Muscle layer of colon (tissue), 2 donors: ENCODE results near the gene CBL.
A peak's percentile ranks its signal among the peaks of the same experiment; 100 is the strongest.

Source experiments
- H3K27ac ChIP-seq: one replicate; pipeline ENCODE4 v1.7.0; 2013; ENCODE audit warnings: low read depth, mild to moderate bottlenecking, low read length, moderate library complexity
- H3K27me3 ChIP-seq, 2 donors: one replicate each; pipeline ENCODE4 v1.7.0; 2013; ENCODE audit warnings: low read length in 2 of 2, mild to moderate bottlenecking in 2 of 2; ENCODE audit not compliant: insufficient read depth in 2 of 2, control insufficient read depth in 1 of 2
- H3K36me3 ChIP-seq: one replicate; pipeline ENCODE4 v1.7.0; 2013; ENCODE audit warnings: mild to moderate bottlenecking, low read length; ENCODE audit not compliant: insufficient read depth
- H3K4me1 ChIP-seq: one replicate; pipeline ENCODE4 v1.7.0; 2013; ENCODE audit warnings: mild to moderate bottlenecking, low read length; ENCODE audit not compliant: insufficient read depth
- H3K4me3 ChIP-seq, 2 donors: one replicate each; pipeline ENCODE4 v1.7.0; 2013; ENCODE audit warnings: low read length in 2 of 2, low read depth in 1 of 2, mild to moderate bottlenecking in 1 of 2, moderate library complexity in 1 of 2
- H3K9ac ChIP-seq: one replicate; pipeline ENCODE4 v1.7.0; 2013; ENCODE audit warnings: low read length
- H3K9me3 ChIP-seq: one replicate; pipeline ENCODE4 v1.7.0; 2013; ENCODE audit warnings: mild to moderate bottlenecking, low read length
- donor health status: abdominal sarcoma.
- donor health status: Adenocarcinoma of cecum.

CBL gene

GRCh38 chr11:119303227-119303718, 97.1 kb downstream of the CBL start:
- Histone ChIP-seq H3K36me3 (peaks cover 34% of the 10 kb centered on the region), H3K4me3 (no peak overlapping the region), H3K9me3 (no peaks in the 10 kb centered on the region), H3K9ac (no peak overlapping the region), H3K27me3 (no peaks in the 10 kb centered on the region), H3K27ac (no peak overlapping the region), H3K4me1 (peaks cover 29% of the 10 kb centered on the region)

GRCh38 chr11:119305556-119306372, 99.6 kb downstream of the CBL start:
- peaks cover 42% of the 10 kb centered on the region for H3K36me3 ChIP-seq
- H3K4me1 ChIP-seq, result peaks cover 6% of the 10 kb centered on the region
- no peak overlapping the region for H3K27ac ChIP-seq
- H3K4me3 ChIP-seq, result no peak overlapping the region
- H3K27me3 ChIP-seq, result no peaks in the 10 kb centered on the region
- no peak overlapping the region for H3K9ac ChIP-seq
- no peaks in the 10 kb centered on the region for H3K9me3 ChIP-seq

GRCh38 chr11:119306373-119306890, 100.3 kb downstream of the CBL start:
- H3K9ac ChIP-seq, result no peak overlapping the region
- peaks cover 3% of the 10 kb centered on the region for H3K4me1 ChIP-seq
- H3K27me3 ChIP-seq, result no peaks in the 10 kb centered on the region
- H3K4me3 ChIP-seq, result no peak overlapping the region
- H3K27ac ChIP-seq, result no peak overlapping the region
- peaks cover 44% of the 10 kb centered on the region for H3K36me3 ChIP-seq
- H3K9me3 ChIP-seq, result no peaks in the 10 kb centered on the region

GRCh38 chr11:119307219-119307618, 101.1 kb downstream of the CBL start:
- peaks cover 3% of the 10 kb centered on the region for H3K4me1 ChIP-seq
- H3K27ac ChIP-seq, result peak overlapping the region; percentile 29
- no peak overlapping the region for H3K9ac ChIP-seq

GRCh38 chr11:119307974-119308373, 101.8 kb downstream of the CBL start:
- Histone ChIP-seq H3K4me1 (peaks cover 3% of the 10 kb centered on the region), H3K9me3 (no peaks in the 10 kb centered on the region), H3K4me3 (no peak overlapping the region), H3K27ac (no peak overlapping the region), H3K27me3 (no peaks in the 10 kb centered on the region), H3K36me3 (peaks cover 54% of the 10 kb centered on the region), H3K9ac (no peak overlapping the region)

More at GRCh38 chr11:119307219-119307618, 101.1 kb downstream of the CBL start:
- Histone ChIP-seq H3K27me3 (no peaks in the 10 kb centered on the region), H3K9me3 (no peaks in the 10 kb centered on the region), H3K4me3 (no peak overlapping the region), H3K36me3 (peaks cover 46% of the 10 kb centered on the region)

GRCh38 chr11:119309411-119309810, 103.3 kb downstream of the CBL start:
- Histone ChIP-seq H3K9me3 (no peaks in the 10 kb centered on the region), H3K9ac (no peak overlapping the region), H3K4me1 (peaks cover 6% of the 10 kb centered on the region), H3K27me3 (no peaks in the 10 kb centered on the region), H3K4me3 (no peak overlapping the region), H3K36me3 (peaks cover 60% of the 10 kb centered on the region), H3K27ac (no peak overlapping the region)

- Histone ChIP-seq H3K27ac (no peak overlapping the region), H3K36me3 (peaks cover 67% of the 10 kb centered on the region), H3K9ac (no peak overlapping the region), H3K9me3 (no peaks in the 10 kb centered on the region), H3K4me3 (no peak overlapping the region), H3K4me1 (peaks cover 12% of the 10 kb centered on the region), H3K27me3 (no peaks in the 10 kb centered on the region)
Measured at GRCh38 chr11:119309953-119310681, 104.0 kb downstream of the CBL start.

GRCh38 chr11:119310682-119311052, 104.5 kb downstream of the CBL start:
- H3K4me3 ChIP-seq, result no peak overlapping the region
- H3K27ac ChIP-seq, result no peak overlapping the region
- peaks cover 68% of the 10 kb centered on the region for H3K36me3 ChIP-seq
- no peaks in the 10 kb centered on the region for H3K9me3 ChIP-seq
- H3K9ac ChIP-seq, result no peak overlapping the region
- H3K4me1 ChIP-seq, result peaks cover 16% of the 10 kb centered on the region
- no peaks in the 10 kb centered on the region for H3K27me3 ChIP-seq

- Histone ChIP-seq H3K4me3 (peak overlapping the region; percentile 81 to 87), H3K27ac (peak overlapping the region; percentile 98), H3K9me3 (no peaks in the 10 kb centered on the region), H3K27me3 (no peaks in the 10 kb centered on the region), H3K9ac (peak overlapping the region; percentile 92), H3K4me1 (peaks cover 41% of the 10 kb centered on the region), H3K36me3 (peaks cover 50% of the 10 kb centered on the region)
Measured at GRCh38 chr11:119314726-119315125, 108.6 kb downstream of the CBL start.

GRCh38 chr11:119315131-119316015, 109.2 kb downstream of the CBL start:
- H3K4me3 ChIP-seq, result peak overlapping the region; percentile 81 to 87
- no peaks in the 10 kb centered on the region for H3K27me3 ChIP-seq
- no peaks in the 10 kb centered on the region for H3K9me3 ChIP-seq
- peaks cover 47% of the 10 kb centered on the region for H3K4me1 ChIP-seq
- peaks cover 44% of the 10 kb centered on the region for H3K36me3 ChIP-seq
- H3K9ac ChIP-seq, result peak overlapping the region; percentile 92
- H3K27ac ChIP-seq, result peak overlapping the region; percentile 98
